NCI-H774 (cell line): ENCODE data around the gene SLAMF7.

Experiments used
- DNase-seq: peaks from one replicate; lab custom pipeline; 2025; lab: John Stamatoyannopoulos, UW

SLAMF7 gene

GRCh38 chr1:160745551-160745950 is 6.5 kb downstream of the SLAMF7 start:
- no peak for DNase-seq

- no peak for DNase-seq
These were observed 7.9 kb downstream of the SLAMF7 start for GRCh38 chr1:160746836-160747500.

- DNase-seq: no peak
These were observed 8.7 kb downstream of the SLAMF7 start for GRCh38 chr1:160747717-160748116.

GRCh38 chr1:160748181-160748877 is 9.3 kb downstream of the SLAMF7 start:
- no peak for DNase-seq

- DNase-seq: no peak
These were observed 9.8 kb downstream of the SLAMF7 start for GRCh38 chr1:160748878-160749269.

GRCh38 chr1:160750608-160751007 is 11.6 kb downstream of the SLAMF7 start:
- no peak for DNase-seq

GRCh38 chr1:160752406-160752805 is 13.4 kb downstream of the SLAMF7 start:
- no peak for DNase-seq

GRCh38 chr1:160752924-160753323 is 13.9 kb downstream of the SLAMF7 start:
- no peak for DNase-seq

GRCh38 chr1:160753594-160753993 is 14.5 kb downstream of the SLAMF7 start:
- no peak for DNase-seq

- no peak for DNase-seq
These were observed 16.4 kb downstream of the SLAMF7 start for GRCh38 chr1:160755461-160755860.

- no peak for DNase-seq
These were observed 17.1 kb downstream of the SLAMF7 start for GRCh38 chr1:160755911-160756848.

- no peak for DNase-seq
These were observed 17.8 kb downstream of the SLAMF7 start for GRCh38 chr1:160756849-160757201.

GRCh38 chr1:160758521-160758920 is 19.5 kb downstream of the SLAMF7 start:
- DNase-seq: no peak

- no peak for DNase-seq
These were observed 20.7 kb downstream of the SLAMF7 start for GRCh38 chr1:160759740-160760139.

GRCh38 chr1:160761046-160761445 is 22.0 kb downstream of the SLAMF7 start:
- no peak for DNase-seq

GRCh38 chr1:160761886-160762285 is 22.8 kb downstream of the SLAMF7 start:
- DNase-seq: no peak

- DNase-seq: no peak
These were observed 24.9 kb downstream of the SLAMF7 start for GRCh38 chr1:160763993-160764392.

GRCh38 chr1:160767395-160768294 is 28.6 kb downstream of the SLAMF7 start:
- DNase-seq: no peak

GRCh38 chr1:160768295-160768657 is 29.2 kb downstream of the SLAMF7 start:
- no peak for DNase-seq

- DNase-seq: no peak
These were observed 33.3 kb downstream of the SLAMF7 start for GRCh38 chr1:160772331-160772730.

- DNase-seq: no peak
These were observed 34.0 kb downstream of the SLAMF7 start for GRCh38 chr1:160773093-160773492.
